Suprapubic skin (tissue), 4 donors: ENCODE results near the gene PPP1R12B. TPM values are rescaled to one million over a fixed set of nuclear protein-coding genes. Genes with fewer than 3 reads are reported as not detected.
"Not testable (repeated sequence)": the region's sequence is repeated elsewhere in the genome, so short reads cannot be mapped to it uniquely, and the experiment has no call there.

Experiments used
- DNase-seq, 2 donors: peaks; one replicate each; pipeline ENCODE4 v3.0.0-alpha.2; 2019; ENCODE audit warnings: low spot score in 2 of 2
- H3K27ac ChIP-seq: fragments of 200-600 bp; sonication (generic); one replicate; pipeline ENCODE4 v1.5.1; 2019
- H3K27me3 ChIP-seq: fragments of 200-600 bp; sonication (generic); one replicate; pipeline ENCODE4 v1.5.1; 2019
- H3K36me3 ChIP-seq: fragments of 200-600 bp; sonication (generic); one replicate; pipeline ENCODE4 v1.5.1; 2019
- H3K4me1 ChIP-seq: fragments of 200-600 bp; sonication (generic); one replicate; pipeline ENCODE4 v1.5.1; 2019
- H3K4me3 ChIP-seq: fragments of 200-600 bp; sonication (generic); one replicate; pipeline ENCODE4 v1.5.1; 2019; ENCODE audit warnings: mild to moderate bottlenecking
- H3K9me3 ChIP-seq: fragments of 200-600 bp; sonication (generic); one replicate; pipeline ENCODE4 v1.5.1; 2019
- CTCF ChIP-seq, 2 donors: fragments of 200-600 bp in 1 of 2; fragments of 450-650 bp in 1 of 2; sonication (generic) in 1 of 2; IDR thresholded peaks; one replicate each; pipeline ENCODE4 v1.5.1; 2016 to 2019; ENCODE audit warnings: antibody characterized with exemption in 2 of 2, mild to moderate bottlenecking in 1 of 2, moderate library complexity in 1 of 2
- EP300 ChIP-seq: sonication (generic); formaldehyde crosslinking; IDR thresholded peaks from one replicate; pipeline ENCODE4 v1.6.1; 2017; ENCODE audit warnings: antibody characterized with exemption
- POLR2A ChIP-seq, 2 donors: fragments of 450-650 bp; IDR thresholded peaks; one replicate each; pipeline ENCODE4 v1.6.1; 2017; ENCODE audit warnings: antibody characterized with exemption in 2 of 2, mild to moderate bottlenecking in 2 of 2, moderate library complexity in 2 of 2
- POLR2AphosphoS5 ChIP-seq, 3 donors: sonication (generic); formaldehyde crosslinking; IDR thresholded peaks; one replicate each; pipeline ENCODE4 v1.6.1; 2017; ENCODE audit warnings: antibody characterized with exemption in 3 of 3
- WGBS: methylation state at CpG from one replicate; pipeline ENCODE4 v1.1.5; 2018; 5-methylcytosine and 5-hydroxymethylcytosine counted together
- total RNA-seq, 4 donors: library from RNA; depleted of rRNA; stranded (reverse); fragments of >200 nt; gene quantifications; one replicate each; pipeline ENCODE4 v1.1.0, GENCODE V29; 2016

The PPP1R12B gene
- total RNA-seq, 4 donors from 2014 or later, result 28.4 to 90.7 (median 30.8) TPM

GRCh38 chr1:202361224-202361623, 12.7 kb downstream of the PPP1R12B start:
- Histone ChIP-seq H3K27me3 (no peaks in the 10 kb centered on the region), H3K9me3 (no peaks in the 10 kb centered on the region), H3K4me3 (no peak overlapping the region), H3K36me3 (no peaks in the 10 kb centered on the region), H3K4me1 (no peaks in the 10 kb centered on the region), H3K27ac (no peak overlapping the region)
- DNase-seq, result no peak
- WGBS, result 95% methylated on average over 2 of the region's 2 CpGs
- TF ChIP-seq POLR2A (IDR thresholded peaks at IDR 0.05), result no peak

- 91% methylated on average over 3 of the region's 3 CpGs for WGBS
- Histone ChIP-seq H3K36me3 (no peaks in the 10 kb centered on the region), H3K27me3 (no peaks in the 10 kb centered on the region), H3K4me1 (no peaks in the 10 kb centered on the region), H3K27ac (no peak overlapping the region), H3K4me3 (no peak overlapping the region), H3K9me3 (no peaks in the 10 kb centered on the region)
- no peak for DNase-seq
- no peak for TF ChIP-seq CTCF (IDR thresholded peaks at IDR 0.05)
- no peak for TF ChIP-seq EP300
- TF ChIP-seq POLR2A (IDR thresholded peaks at IDR 0.05), result no peak
- TF ChIP-seq POLR2AphosphoS5 (IDR thresholded peaks at IDR 0.05), result no peak
Observed at GRCh38 chr1:202361701-202362100, 13.2 kb downstream of the PPP1R12B start.

- Histone ChIP-seq H3K4me1 (no peaks in the 10 kb centered on the region), H3K4me3 (no peak overlapping the region), H3K27ac (no peak overlapping the region), H3K27me3 (no peaks in the 10 kb centered on the region), H3K36me3 (no peaks in the 10 kb centered on the region), H3K9me3 (no peaks in the 10 kb centered on the region)
- TF ChIP-seq POLR2AphosphoS5 (IDR thresholded peaks at IDR 0.05) (no peak), CTCF (IDR thresholded peaks at IDR 0.05) (no peak), EP300 (no peak), POLR2A (IDR thresholded peaks at IDR 0.05) (no peak)
- DNase-seq, result no peak
- WGBS, result 88% methylated on average over 2 of the region's 2 CpGs
Observed at GRCh38 chr1:202362212-202362611, 13.7 kb downstream of the PPP1R12B start.

- no peak overlapping the region for H3K27ac ChIP-seq
- H3K4me1 ChIP-seq, result no peaks in the 10 kb centered on the region
- no peak for DNase-seq
- H3K4me3 ChIP-seq, result no peak overlapping the region
- no peaks in the 10 kb centered on the region for H3K27me3 ChIP-seq
- TF ChIP-seq EP300, result no peak
- no peak for TF ChIP-seq CTCF (IDR thresholded peaks at IDR 0.05)
- no peak for TF ChIP-seq POLR2AphosphoS5 (IDR thresholded peaks at IDR 0.05)
- no peak for TF ChIP-seq POLR2A (IDR thresholded peaks at IDR 0.05)
- WGBS, result 76% methylated on average over 4 of the region's 4 CpGs
- no peaks in the 10 kb centered on the region for H3K9me3 ChIP-seq
- H3K36me3 ChIP-seq, result no peaks in the 10 kb centered on the region
Observed at GRCh38 chr1:202365092-202365815, 16.8 kb downstream of the PPP1R12B start.

- H3K36me3 ChIP-seq, result no peaks in the 10 kb centered on the region
- H3K4me3 ChIP-seq, result no peak overlapping the region
- H3K4me1 ChIP-seq, result no peaks in the 10 kb centered on the region
- WGBS, result 69% methylated on average over 1 of the region's 1 CpG
- DNase-seq, result no peak
- H3K27me3 ChIP-seq, result no peaks in the 10 kb centered on the region
- TF ChIP-seq EP300, result no peak
- no peak for TF ChIP-seq CTCF (IDR thresholded peaks at IDR 0.05)
- TF ChIP-seq POLR2A (IDR thresholded peaks at IDR 0.05), result no peak
- TF ChIP-seq POLR2AphosphoS5 (IDR thresholded peaks at IDR 0.05), result no peak
- no peak overlapping the region for H3K27ac ChIP-seq
- H3K9me3 ChIP-seq, result no peaks in the 10 kb centered on the region
Observed at GRCh38 chr1:202367271-202367670, 18.8 kb downstream of the PPP1R12B start.

GRCh38 chr1:202370906-202371305, 22.4 kb downstream of the PPP1R12B start:
- not testable (repeated sequence) for H3K27ac ChIP-seq, H3K9me3 ChIP-seq, H3K27me3 ChIP-seq, H3K36me3 ChIP-seq, H3K4me1 ChIP-seq, DNase-seq, H3K4me3 ChIP-seq
- 96% methylated on average over 4 of the region's 4 CpGs for WGBS
